Measurements from ENCODE around the gene MYO18A.

- TF ChIP-seq CTCF (IDR thresholded peaks at IDR 0.05) (no peak), EP300 (IDR thresholded peaks at IDR 0.05) (no peak)
These were observed 121.8 kb downstream of the MYO18A start for GRCh38 chr17:29058391-29058790.
